ENCODE data around the gene CASP9. TPM values are rescaled to one million over a fixed set of nuclear protein-coding genes. Genes with fewer than 3 reads are reported as not detected.

CASP9 gene
- total RNA-seq, 1 experiment from 2014 or later = 13.5 TPM

- Mint-ChIP-seq H3K9me3 (peaks cover 8% of the 10 kb centered on the region; the same call in 1 of the 2 replicates), H3K36me3 (no peaks in the 10 kb centered on the region), H3K27me3 (ENCODE audit: low read depth) (no peaks in the 10 kb centered on the region), H3K4me3 (no peak within 1 kb of the TSS), H3K27ac (no peak within 1 kb of the TSS), H3K4me1 (no peaks in the 10 kb centered on the region)
- ATAC-seq (no peak), DNase-seq (ENCODE audit: low spot score) (no peak)
- POLR2A ChIA-PET = no interaction called here
- CTCF ChIA-PET = no interaction called here
- no peak for TF ChIP-seq HMGA2 (CRISPR knock-in tag; IDR thresholded peaks at IDR 0.05)
- no peak for TF ChIP-seq GRHL2 (CRISPR knock-in tag; IDR thresholded peaks at IDR 0.05; ENCODE audit: insufficient replicate concordance, severe bottlenecking)
- no peak for TF ChIP-seq MAX (CRISPR knock-in tag; IDR thresholded peaks at IDR 0.05)
- no peak for TF ChIP-seq ZNF281 (CRISPR knock-in tag; IDR thresholded peaks at IDR 0.05)
Observed at GRCh38 chr1:15456313-15456954, 67.6 kb downstream of the CASP9 start, which contains the start of gene CELA2A. Gene CELA2A (plus strand): TSS chr1:15456732. CDS start chr1:15456754, 22 bp downstream.

- ATAC-seq (no peak), DNase-seq (ENCODE audit: low spot score) (no peak)
- Mint-ChIP-seq H3K27ac (no peak overlapping the region), H3K36me3 (no peaks in the 10 kb centered on the region), H3K9me3 (peaks cover 15% of the 10 kb centered on the region), H3K4me3 (no peak overlapping the region), H3K4me1 (no peaks in the 10 kb centered on the region), H3K27me3 (ENCODE audit: low read depth) (no peaks in the 10 kb centered on the region)
- CTCF ChIA-PET = no interaction called here
- TF ChIP-seq PRDM15 (CRISPR knock-in tag; IDR thresholded peaks at IDR 0.05) (no peak), NFE2L1 (CRISPR knock-in tag; IDR thresholded peaks at IDR 0.05) (no peak), ZNF416 (CRISPR knock-in tag; IDR thresholded peaks at IDR 0.05) (no peak), TEAD1 (CRISPR knock-in tag; IDR thresholded peaks at IDR 0.05) (no peak), ZNF121 (CRISPR knock-in tag; IDR thresholded peaks at IDR 0.05) (no peak)
- POLR2A ChIA-PET = no interaction called here
Observed at GRCh38 chr1:15455522-15455921, 68.5 kb downstream of the CASP9 start.

GRCh38 chr1:15454256-15454655, 69.8 kb downstream of the CASP9 start:
- Mint-ChIP-seq H3K27me3 (ENCODE audit: low read depth) (no peaks in the 10 kb centered on the region), H3K4me3 (no peak overlapping the region), H3K36me3 (no peaks in the 10 kb centered on the region), H3K4me1 (no peaks in the 10 kb centered on the region), H3K27ac (no peak overlapping the region), H3K9me3 (peaks cover 17% of the 10 kb centered on the region)
- no peak for ATAC-seq
- CTCF ChIA-PET = interaction anchor here (0.6 kb wide), 1 partner anchor 88 kb away, joined by 3 read pairs; no protein-coding TSS in a partner anchor
- POLR2A ChIA-PET = no interaction called here
- no peak for DNase-seq (ENCODE audit: low spot score)
- no peak for TF ChIP-seq SMAD3 (CRISPR knock-in tag; IDR thresholded peaks at IDR 0.05; ENCODE audit: borderline replicate concordance)
- no peak for TF ChIP-seq CREB1 (CRISPR knock-in tag; IDR thresholded peaks at IDR 0.05)
- no peak for TF ChIP-seq GRHL2 (CRISPR knock-in tag; IDR thresholded peaks at IDR 0.05; ENCODE audit: insufficient replicate concordance, severe bottlenecking)
- TF ChIP-seq ZNF423 (CRISPR knock-in tag; IDR thresholded peaks at IDR 0.05) = no peak
- TF ChIP-seq NFATC4 (CRISPR knock-in tag; IDR thresholded peaks at IDR 0.05) = no peak
- TF ChIP-seq ELF4 (CRISPR knock-in tag; IDR thresholded peaks at IDR 0.05; ENCODE audit: low read depth) = no peak
- no peak for TF ChIP-seq ZNF263 (CRISPR knock-in tag; IDR thresholded peaks at IDR 0.05; ENCODE audit: low read depth)
- no peak for TF ChIP-seq ZSCAN18 (CRISPR knock-in tag; IDR thresholded peaks at IDR 0.05)
- TF ChIP-seq ZNF512 (CRISPR knock-in tag; IDR thresholded peaks at IDR 0.05; ENCODE audit: borderline replicate concordance) = no peak
- TF ChIP-seq USF2 (CRISPR knock-in tag; IDR thresholded peaks at IDR 0.05) = no peak
- no peak for TF ChIP-seq E2F1 (CRISPR knock-in tag; IDR thresholded peaks at IDR 0.05)
